ENCODE measurements around the gene HS3ST2. TPM values are rescaled to one million over a fixed set of nuclear protein-coding genes. Genes with fewer than 3 reads are reported as not detected.

Gene HS3ST2
- total RNA-seq, 2 donors from 2014 or later: 0.26 to 0.33 TPM

DNA sequence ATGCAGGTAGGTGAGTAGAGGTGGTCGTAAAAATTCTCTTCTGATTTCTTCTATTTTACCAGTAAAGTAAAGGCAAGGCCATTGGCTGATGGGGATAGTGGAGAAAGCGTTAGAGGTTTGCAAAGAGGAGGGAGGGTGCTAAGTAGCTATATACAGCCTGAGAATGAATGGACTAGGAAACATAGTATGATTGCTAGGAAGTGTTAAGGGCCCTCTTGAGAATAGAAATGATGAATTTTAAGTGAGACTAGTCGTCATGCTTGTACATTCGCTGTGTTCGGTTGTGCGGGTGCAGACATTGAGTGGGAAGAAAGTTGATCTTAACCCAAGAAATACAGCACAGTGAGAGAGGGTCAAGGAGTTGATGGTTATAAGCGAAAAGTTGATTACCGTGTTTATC, 7.2 kb upstream of the HS3ST2 start:
- intact Hi-C loops (cut with DNase I): no loop called here
- H3K27me3 ChIP-seq: no peaks in the 10 kb centered on the region
- DNase-seq (no peak), ATAC-seq (no peak)
- H3K4me3 ChIP-seq: no peak overlapping the region
- no peaks in the 10 kb centered on the region for H3K36me3 ChIP-seq (replicated peaks in 1 of 2; ENCODE audit: insufficient read depth in 1 of 2, low read depth in 2 of 2)
- no peaks in the 10 kb centered on the region for H3K9me3 ChIP-seq
- no peaks in the 10 kb centered on the region for H3K4me1 ChIP-seq
- WGBS, 2 donors: 63 to 72% methylated on average over 8 of the region's 8 CpGs
- TF ChIP-seq, protein P1, sequence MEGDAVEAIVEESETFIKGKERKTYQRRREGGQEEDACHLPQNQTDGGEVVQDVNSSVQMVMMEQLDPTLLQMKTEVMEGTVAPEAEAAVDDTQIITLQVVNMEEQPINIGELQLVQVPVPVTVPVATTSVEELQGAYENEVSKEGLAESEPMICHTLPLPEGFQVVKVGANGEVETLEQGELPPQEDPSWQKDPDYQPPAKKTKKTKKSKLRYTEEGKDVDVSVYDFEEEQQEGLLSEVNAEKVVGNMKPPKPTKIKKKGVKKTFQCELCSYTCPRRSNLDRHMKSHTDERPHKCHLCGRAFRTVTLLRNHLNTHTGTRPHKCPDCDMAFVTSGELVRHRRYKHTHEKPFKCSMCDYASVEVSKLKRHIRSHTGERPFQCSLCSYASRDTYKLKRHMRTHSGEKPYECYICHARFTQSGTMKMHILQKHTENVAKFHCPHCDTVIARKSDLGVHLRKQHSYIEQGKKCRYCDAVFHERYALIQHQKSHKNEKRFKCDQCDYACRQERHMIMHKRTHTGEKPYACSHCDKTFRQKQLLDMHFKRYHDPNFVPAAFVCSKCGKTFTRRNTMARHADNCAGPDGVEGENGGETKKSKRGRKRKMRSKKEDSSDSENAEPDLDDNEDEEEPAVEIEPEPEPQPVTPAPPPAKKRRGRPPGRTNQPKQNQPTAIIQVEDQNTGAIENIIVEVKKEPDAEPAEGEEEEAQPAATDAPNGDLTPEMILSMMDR (IDR thresholded peaks at IDR 0.05): no peak
- TF ChIP-seq POLR2A (IDR thresholded peaks at IDR 0.05): no peak
- no peak overlapping the region for H3K27ac ChIP-seq

DNA sequence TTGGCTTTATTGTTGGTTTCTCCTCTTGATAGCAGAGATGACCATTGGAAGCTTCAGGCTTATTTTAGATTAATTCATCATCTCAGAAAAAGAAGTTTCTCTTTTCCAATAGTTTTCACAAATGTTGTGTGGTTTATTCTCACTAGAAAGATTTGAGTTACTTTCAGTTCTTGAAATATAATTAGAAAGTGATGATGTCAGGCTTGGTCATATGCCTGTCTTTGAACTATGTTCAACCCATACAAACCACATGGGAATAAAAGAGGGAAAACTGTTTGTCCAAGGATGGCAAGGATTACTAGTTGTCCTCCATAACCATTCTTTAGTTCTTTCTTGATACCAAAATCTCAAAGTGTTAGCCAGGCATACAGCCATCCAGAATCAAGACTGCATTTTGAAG, 3.7 kb upstream of the HS3ST2 start:
- H3K4me1 ChIP-seq: peaks cover 18% of the 10 kb centered on the region
- intact Hi-C loops (cut with DNase I): no loop called here
- no peaks in the 10 kb centered on the region for H3K36me3 ChIP-seq (replicated peaks in 1 of 2; ENCODE audit: insufficient read depth in 1 of 2, low read depth in 2 of 2)
- ATAC-seq: no peak
- DNase-seq: no peak
- H3K27me3 ChIP-seq: no peaks in the 10 kb centered on the region
- TF ChIP-seq, protein P1 (IDR thresholded peaks at IDR 0.05): no peak
- TF ChIP-seq POLR2A (IDR thresholded peaks at IDR 0.05): no peak
- no peak overlapping the region for H3K27ac ChIP-seq
- no peak overlapping the region for H3K4me3 ChIP-seq
- H3K9me3 ChIP-seq: no peaks in the 10 kb centered on the region

DNA sequence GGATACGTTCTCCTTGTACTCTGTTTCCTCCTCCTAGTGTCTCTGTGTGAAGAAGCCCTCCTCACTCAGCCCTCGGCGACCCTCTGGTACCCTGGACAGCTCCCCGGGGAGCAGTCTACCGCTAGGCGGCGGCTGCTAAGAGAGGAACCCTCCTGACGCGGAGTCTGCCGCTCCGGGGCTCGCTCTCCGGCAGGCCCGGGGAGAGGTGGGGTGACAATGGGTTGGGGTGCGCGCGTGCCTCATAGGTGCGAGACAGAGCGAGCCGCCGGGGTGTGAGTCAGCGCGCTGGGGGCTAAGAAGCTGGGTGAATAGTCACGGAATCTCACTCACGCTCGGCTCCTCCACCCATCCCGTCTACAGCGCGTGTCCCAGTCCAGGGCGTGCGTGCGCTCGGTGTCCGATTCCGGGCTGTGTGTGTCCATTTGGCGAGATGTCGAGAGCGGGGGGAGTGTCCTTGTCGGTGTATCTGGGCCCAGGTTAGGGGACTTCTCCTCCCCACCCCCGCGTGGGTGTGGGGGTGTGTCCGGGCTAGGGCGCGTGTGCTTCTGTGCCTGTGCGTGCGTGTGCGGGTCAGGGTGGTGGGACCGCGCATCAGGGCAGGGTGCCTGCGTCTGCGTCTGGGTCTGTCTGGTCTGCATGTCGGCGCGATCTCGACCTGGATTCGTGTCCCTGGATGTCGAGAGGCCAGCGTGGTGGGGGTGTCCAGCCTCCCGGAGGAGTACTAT, 577 bp upstream of the HS3ST2 start:
- Histone ChIP-seq H3K27ac (no peak overlapping the region), H3K27me3 (no peaks in the 10 kb centered on the region), H3K36me3 (replicated peaks in 1 of 2; ENCODE audit: insufficient read depth in 1 of 2, low read depth in 2 of 2) (no peaks in the 10 kb centered on the region), H3K9me3 (no peaks in the 10 kb centered on the region), H3K4me1 (peaks cover 18% of the 10 kb centered on the region), H3K4me3 (no peak overlapping the region)
- intact Hi-C loops (cut with DNase I): no loop called here
- DNase-seq (peak in 3 of 4 donors; percentile 7 to 24 (median 14)), ATAC-seq (no peak)
- WGBS, 2 donors: 1 to 3% methylated on average over 15 to 59 of the region's 59 CpGs
- TF ChIP-seq POLR2A (IDR thresholded peaks at IDR 0.05): no peak
- TF ChIP-seq, protein P1 (IDR thresholded peaks at IDR 0.05): peak in 5 of 7 experiments; percentile 10 to 28 (median 24)

DNA sequence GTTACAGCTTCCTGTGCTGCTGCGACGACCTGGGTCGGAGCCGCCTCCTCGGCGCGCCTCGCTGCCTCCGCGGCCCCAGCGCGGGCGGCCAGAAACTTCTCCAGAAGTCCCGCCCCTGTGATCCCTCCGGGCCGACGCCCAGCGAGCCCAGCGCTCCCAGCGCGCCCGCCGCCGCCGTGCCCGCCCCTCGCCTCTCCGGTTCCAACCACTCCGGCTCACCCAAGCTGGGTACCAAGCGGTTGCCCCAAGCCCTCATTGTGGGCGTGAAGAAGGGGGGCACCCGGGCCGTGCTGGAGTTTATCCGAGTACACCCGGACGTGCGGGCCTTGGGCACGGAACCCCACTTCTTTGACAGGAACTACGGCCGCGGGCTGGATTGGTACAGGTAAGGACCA, 746 bp downstream of the HS3ST2 start:
- no peak for DNase-seq
- ATAC-seq: no peak
- TF ChIP-seq, protein P1 (IDR thresholded peaks at IDR 0.05): no peak
- TF ChIP-seq POLR2A (IDR thresholded peaks at IDR 0.05): no peak
- H3K4me1 ChIP-seq: peaks cover 18% of the 10 kb centered on the region
- no peak overlapping the region for H3K27ac ChIP-seq
- intact Hi-C loops (cut with DNase I): no loop called here
- H3K36me3 ChIP-seq (replicated peaks in 1 of 2; ENCODE audit: insufficient read depth in 1 of 2, low read depth in 2 of 2): no peaks in the 10 kb centered on the region
- no peaks in the 10 kb centered on the region for H3K27me3 ChIP-seq
- 4% methylated on average over 9 to 40 of the region's 41 CpGs for WGBS, 2 donors
- H3K9me3 ChIP-seq: no peaks in the 10 kb centered on the region
- no peak overlapping the region for H3K4me3 ChIP-seq

DNA sequence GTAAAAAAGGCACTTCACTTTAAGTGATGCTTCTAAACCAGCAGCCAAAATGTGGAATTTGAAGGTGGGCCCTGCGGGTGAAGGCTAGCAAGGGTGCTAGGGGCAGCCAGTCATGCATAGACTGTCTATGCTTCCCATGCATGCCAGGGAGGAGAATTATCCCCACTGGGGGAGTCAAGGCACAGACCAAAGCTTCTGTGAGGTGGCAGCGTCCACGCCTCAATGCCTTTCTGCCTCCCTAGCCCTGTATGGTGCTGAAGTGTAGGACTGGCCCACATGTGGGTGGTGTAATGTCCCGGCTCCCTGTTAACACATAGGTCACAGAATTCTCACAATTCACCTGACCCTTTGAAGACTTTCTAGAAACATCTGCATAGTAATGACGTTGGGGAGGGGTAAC, 1.9 kb downstream of the HS3ST2 start:
- intact Hi-C loops (cut with DNase I): no loop called here
- TF ChIP-seq, protein P1 (IDR thresholded peaks at IDR 0.05): no peak
- no peak for TF ChIP-seq POLR2A (IDR thresholded peaks at IDR 0.05)
- no peak overlapping the region for H3K27ac ChIP-seq
- H3K9me3 ChIP-seq: no peaks in the 10 kb centered on the region
- ATAC-seq (no peak), DNase-seq (no peak)
- WGBS, 2 donors: 35 to 38% methylated on average over 5 of the region's 5 CpGs
- peaks cover 18% of the 10 kb centered on the region for H3K4me1 ChIP-seq
- H3K36me3 ChIP-seq (replicated peaks in 1 of 2; ENCODE audit: insufficient read depth in 1 of 2, low read depth in 2 of 2): no peaks in the 10 kb centered on the region
- H3K27me3 ChIP-seq: no peaks in the 10 kb centered on the region
- no peak overlapping the region for H3K4me3 ChIP-seq

All from body of pancreas (tissue), 4 donors.